ENCODE data around the gene MCF2L.
A peak's percentile ranks its signal among the peaks of the same experiment; 100 is the strongest.

The MCF2L gene

GRCh38 chr13:113046883-113047244 is 77.8 kb downstream of the MCF2L start:
- Histone ChIP-seq H3K9me3 (replicated peaks in 1 of 2; ENCODE audit: control insufficient read depth in 2 of 2, insufficient read depth in 1 of 2, low read depth in 1 of 2, low read length in 2 of 2) (peaks cover 0 to 2% of the 10 kb centered on the region in 2 donors), H3K27me3 (ENCODE audit: control insufficient read depth in 3 of 3, insufficient read depth in 3 of 3, low read depth in 1 of 3, low read length in 3 of 3) (peaks cover 0 to 4% (median 0%) of the 10 kb centered on the region in 3 experiments), H3K18ac (ENCODE audit: low read length) (no peak overlapping the region), H2AK5ac (ENCODE audit: low read depth, low read length) (no peak overlapping the region), H3K9ac (ENCODE audit: low read depth, low read length, poor library complexity) (no peak overlapping the region), H2BK120ac (ENCODE audit: low read depth, low read length) (no peak overlapping the region), H3K27ac (replicated peaks; ENCODE audit: low read length) (no peak overlapping the region), H3K4ac (ENCODE audit: low read length) (no peak overlapping the region), H2BK5ac (ENCODE audit: low read length) (no peak overlapping the region), H3K4me1 (ENCODE audit: control insufficient read depth in 2 of 2, insufficient read depth in 1 of 2, low read depth in 1 of 2, low read length in 2 of 2) (peaks cover 0 to 6% of the 10 kb centered on the region in 2 donors), H3K4me3 (ENCODE audit: low read length in 2 of 2) (no peak overlapping the region), H2AFZ (ENCODE audit: low read length) (no peak overlapping the region), H3K14ac (ENCODE audit: low read length) (no peak overlapping the region), H3K4me2 (ENCODE audit: insufficient read depth, low read length, poor library complexity, severe bottlenecking) (no peak overlapping the region), H3K36me3 (replicated peaks in 1 of 2; ENCODE audit: control insufficient read depth in 2 of 2, insufficient read depth in 2 of 2, low read length in 2 of 2) (peaks cover 4 to 18% of the 10 kb centered on the region in 2 donors), H4K8ac (ENCODE audit: low read depth, low read length) (no peak overlapping the region), H4K91ac (ENCODE audit: low read depth, low read length, poor library complexity) (no peak overlapping the region), H3K79me1 (ENCODE audit: low read depth, low read length) (peaks cover 4% of the 10 kb centered on the region), H3K23ac (ENCODE audit: low read depth, low read length, poor library complexity) (no peak overlapping the region), H2BK15ac (ENCODE audit: low read length) (no peak overlapping the region), H2BK12ac (ENCODE audit: low read length) (no peak overlapping the region)
- no peak for DNase-seq (ENCODE audit: low spot score)
- WGBS, 2 donors (ENCODE audit: extremely low coverage in 2 of 2, insufficient read length in 2 of 2, insufficient replicate concordance in 1 of 2) = no CpG with 5 or more reads among the region's 13 CpGs

GRCh38 chr13:113047587-113047986 is 78.6 kb downstream of the MCF2L start:
- peaks cover 4 to 18% of the 10 kb centered on the region in 2 donors for H3K36me3 ChIP-seq (replicated peaks in 1 of 2; ENCODE audit: control insufficient read depth in 2 of 2, insufficient read depth in 2 of 2, low read length in 2 of 2)
- H3K27me3 ChIP-seq (ENCODE audit: control insufficient read depth in 3 of 3, insufficient read depth in 3 of 3, low read depth in 1 of 3, low read length in 3 of 3) = peaks cover 0 to 4% (median 0%) of the 10 kb centered on the region in 3 experiments
- H3K4me1 ChIP-seq (ENCODE audit: control insufficient read depth in 2 of 2, insufficient read depth in 1 of 2, low read depth in 1 of 2, low read length in 2 of 2) = peaks cover 0 to 6% of the 10 kb centered on the region in 2 donors
- H3K4ac ChIP-seq (ENCODE audit: low read length) = no peak overlapping the region
- DNase-seq (ENCODE audit: low spot score) = no peak
- peaks cover 4% of the 10 kb centered on the region for H3K79me1 ChIP-seq (ENCODE audit: low read depth, low read length)
- no peak overlapping the region for H2AFZ ChIP-seq (ENCODE audit: low read length)
- H3K14ac ChIP-seq (ENCODE audit: low read length) = no peak overlapping the region
- H2BK15ac ChIP-seq (ENCODE audit: low read length) = no peak overlapping the region
- H2BK5ac ChIP-seq (ENCODE audit: low read length) = no peak overlapping the region
- H3K4me2 ChIP-seq (ENCODE audit: insufficient read depth, low read length, poor library complexity, severe bottlenecking) = no peak overlapping the region
- no peak overlapping the region for H3K27ac ChIP-seq (replicated peaks; ENCODE audit: low read length)
- H2BK120ac ChIP-seq (ENCODE audit: low read depth, low read length) = no peak overlapping the region
- peaks cover 0 to 2% of the 10 kb centered on the region in 2 donors for H3K9me3 ChIP-seq (replicated peaks in 1 of 2; ENCODE audit: control insufficient read depth in 2 of 2, insufficient read depth in 1 of 2, low read depth in 1 of 2, low read length in 2 of 2)
- H2BK12ac ChIP-seq (ENCODE audit: low read length) = no peak overlapping the region
- no peak overlapping the region for H2AK5ac ChIP-seq (ENCODE audit: low read depth, low read length)
- no peak overlapping the region for H3K4me3 ChIP-seq (ENCODE audit: low read length in 2 of 2)
- H3K18ac ChIP-seq (ENCODE audit: low read length) = peak overlapping the region; percentile 44
- no CpG with 5 or more reads among the region's 31 CpGs for WGBS, 2 donors (ENCODE audit: extremely low coverage in 2 of 2, insufficient read length in 2 of 2, insufficient replicate concordance in 1 of 2)
- no peak overlapping the region for H4K91ac ChIP-seq (ENCODE audit: low read depth, low read length, poor library complexity)
- peak overlapping the region; percentile 30 for H3K9ac ChIP-seq (ENCODE audit: low read depth, low read length, poor library complexity)
- no peak overlapping the region for H4K8ac ChIP-seq (ENCODE audit: low read depth, low read length)
- peak overlapping the region; percentile 68 for H3K23ac ChIP-seq (ENCODE audit: low read depth, low read length, poor library complexity)

DNA sequence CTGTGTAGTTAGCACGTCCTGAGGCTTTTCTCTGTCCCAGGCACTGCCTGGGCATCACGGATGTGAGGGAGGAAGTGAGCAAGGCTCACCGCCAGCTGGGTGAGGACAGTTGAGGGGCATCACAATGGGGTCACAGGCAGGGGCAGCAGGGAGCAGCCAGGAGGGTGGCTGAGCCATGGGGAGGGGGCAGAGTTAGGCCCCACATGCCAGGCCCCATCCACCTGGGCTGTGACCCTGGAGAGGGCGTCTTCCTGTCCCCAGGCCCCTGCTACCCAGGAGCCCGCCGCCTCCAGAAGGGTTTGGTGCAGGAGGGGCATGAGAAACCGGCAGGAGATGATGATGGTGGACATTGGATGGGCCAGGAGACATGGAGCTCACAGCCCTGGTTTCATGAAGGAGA is 79.8 kb downstream of the MCF2L start:
- Histone ChIP-seq H2BK120ac (ENCODE audit: low read depth, low read length) (no peak overlapping the region), H3K36me3 (replicated peaks in 1 of 2; ENCODE audit: control insufficient read depth in 2 of 2, insufficient read depth in 2 of 2, low read length in 2 of 2) (peaks cover 6 to 18% of the 10 kb centered on the region in 2 donors), H3K9me3 (replicated peaks in 1 of 2; ENCODE audit: control insufficient read depth in 2 of 2, insufficient read depth in 1 of 2, low read depth in 1 of 2, low read length in 2 of 2) (peaks cover 0 to 2% of the 10 kb centered on the region in 2 donors), H3K4me1 (ENCODE audit: control insufficient read depth in 2 of 2, insufficient read depth in 1 of 2, low read depth in 1 of 2, low read length in 2 of 2) (peaks cover 0 to 6% of the 10 kb centered on the region in 2 donors), H3K14ac (ENCODE audit: low read length) (peak overlapping the region; percentile 50), H3K27me3 (ENCODE audit: control insufficient read depth in 3 of 3, insufficient read depth in 3 of 3, low read depth in 1 of 3, low read length in 3 of 3) (peaks cover 0 to 4% (median 0%) of the 10 kb centered on the region in 3 experiments), H2BK15ac (ENCODE audit: low read length) (no peak overlapping the region), H3K9ac (ENCODE audit: low read depth, low read length, poor library complexity) (no peak overlapping the region), H3K23ac (ENCODE audit: low read depth, low read length, poor library complexity) (peak overlapping the region; percentile 69), H3K18ac (ENCODE audit: low read length) (peak overlapping the region; percentile 4), H4K91ac (ENCODE audit: low read depth, low read length, poor library complexity) (no peak overlapping the region), H2AFZ (ENCODE audit: low read length) (no peak overlapping the region), H3K4ac (ENCODE audit: low read length) (no peak overlapping the region), H2AK5ac (ENCODE audit: low read depth, low read length) (no peak overlapping the region), H3K4me3 (ENCODE audit: low read length in 2 of 2) (no peak overlapping the region), H3K27ac (replicated peaks; ENCODE audit: low read length) (no peak overlapping the region), H3K79me1 (ENCODE audit: low read depth, low read length) (peaks cover 4% of the 10 kb centered on the region), H3K4me2 (ENCODE audit: insufficient read depth, low read length, poor library complexity, severe bottlenecking) (no peak overlapping the region), H2BK12ac (ENCODE audit: low read length) (peak overlapping the region; percentile 8), H2BK5ac (ENCODE audit: low read length) (peak overlapping the region; percentile 44), H4K8ac (ENCODE audit: low read depth, low read length) (no peak overlapping the region)
- WGBS, 2 donors (ENCODE audit: extremely low coverage in 2 of 2, insufficient read length in 2 of 2, insufficient replicate concordance in 1 of 2) = no CpG with 5 or more reads among the region's 7 CpGs
- no peak for DNase-seq (ENCODE audit: low spot score)

- H3K14ac ChIP-seq (ENCODE audit: low read length) = no peak overlapping the region
- no peak overlapping the region for H2BK120ac ChIP-seq (ENCODE audit: low read depth, low read length)
- no peak overlapping the region for H2AFZ ChIP-seq (ENCODE audit: low read length)
- no peak overlapping the region for H4K8ac ChIP-seq (ENCODE audit: low read depth, low read length)
- H4K91ac ChIP-seq (ENCODE audit: low read depth, low read length, poor library complexity) = no peak overlapping the region
- H3K18ac ChIP-seq (ENCODE audit: low read length) = no peak overlapping the region
- H3K4me1 ChIP-seq (ENCODE audit: control insufficient read depth in 2 of 2, insufficient read depth in 1 of 2, low read depth in 1 of 2, low read length in 2 of 2) = peaks cover 0 to 6% of the 10 kb centered on the region in 2 donors
- no peak overlapping the region for H3K9ac ChIP-seq (ENCODE audit: low read depth, low read length, poor library complexity)
- H3K27me3 ChIP-seq (ENCODE audit: control insufficient read depth in 3 of 3, insufficient read depth in 3 of 3, low read depth in 1 of 3, low read length in 3 of 3) = peaks cover 0 to 4% (median 0%) of the 10 kb centered on the region in 3 experiments
- no CpG with 5 or more reads among the region's 13 CpGs for WGBS, 2 donors (ENCODE audit: extremely low coverage in 2 of 2, insufficient read length in 2 of 2, insufficient replicate concordance in 1 of 2)
- peak overlapping the region; percentile 77 for H2BK12ac ChIP-seq (ENCODE audit: low read length)
- H2BK15ac ChIP-seq (ENCODE audit: low read length) = no peak overlapping the region
- H2BK5ac ChIP-seq (ENCODE audit: low read length) = peak overlapping the region; percentile 44
- H3K36me3 ChIP-seq (replicated peaks in 1 of 2; ENCODE audit: control insufficient read depth in 2 of 2, insufficient read depth in 2 of 2, low read length in 2 of 2) = peaks cover 6 to 18% of the 10 kb centered on the region in 2 donors
- no peak overlapping the region for H3K27ac ChIP-seq (replicated peaks; ENCODE audit: low read length)
- no peak overlapping the region for H3K4me3 ChIP-seq (ENCODE audit: low read length in 2 of 2)
- no peak overlapping the region for H2AK5ac ChIP-seq (ENCODE audit: low read depth, low read length)
- no peak overlapping the region for H3K4ac ChIP-seq (ENCODE audit: low read length)
- H3K23ac ChIP-seq (ENCODE audit: low read depth, low read length, poor library complexity) = no peak overlapping the region
- H3K4me2 ChIP-seq (ENCODE audit: insufficient read depth, low read length, poor library complexity, severe bottlenecking) = no peak overlapping the region
- H3K9me3 ChIP-seq (replicated peaks in 1 of 2; ENCODE audit: control insufficient read depth in 2 of 2, insufficient read depth in 1 of 2, low read depth in 1 of 2, low read length in 2 of 2) = peaks cover 0 to 2% of the 10 kb centered on the region in 2 donors
- H3K79me1 ChIP-seq (ENCODE audit: low read depth, low read length) = peaks cover 4% of the 10 kb centered on the region
- DNase-seq (ENCODE audit: low spot score) = no peak
Observed at GRCh38 chr13:113049521-113049941, 80.5 kb downstream of the MCF2L start.

Data from neuronal stem cell (in vitro differentiated cells).